ENCODE data around the gene SH3PXD2B.
A peak's percentile ranks its signal among the peaks of the same experiment; 100 is the strongest.

The SH3PXD2B gene

GRCh38 chr5:172420235-172420939 is 33.9 kb downstream of the SH3PXD2B start:
- no peaks in the 10 kb centered on the region for H3K4me1 Mint-ChIP-seq (ENCODE audit: low read depth in 2 of 2)
- DNase-seq = no peak
- peak overlapping the region in 1 of 2 donors; percentile 5 for H3K27ac Mint-ChIP-seq
- no peak for ATAC-seq (replicated peaks)
- H3K27me3 Mint-ChIP-seq = peaks cover 13 to 59% of the 10 kb centered on the region in 2 donors
- no peaks in the 10 kb centered on the region for H3K36me3 Mint-ChIP-seq (ENCODE audit: insufficient read depth)
- no peak overlapping the region for H3K4me3 Mint-ChIP-seq
- H3K9me3 Mint-ChIP-seq = no peaks in the 10 kb centered on the region

- no peak for ATAC-seq (replicated peaks)
Observed at GRCh38 chr5:172418862-172419814, 35.2 kb downstream of the SH3PXD2B start.

GRCh38 chr5:172417983-172418630 is 36.2 kb downstream of the SH3PXD2B start:
- Mint-ChIP-seq H3K4me3 (no peak overlapping the region), H3K9me3 (no peaks in the 10 kb centered on the region), H3K27ac (no peak overlapping the region), H3K36me3 (ENCODE audit: insufficient read depth) (no peaks in the 10 kb centered on the region), H3K27me3 (peaks cover 14 to 47% of the 10 kb centered on the region in 2 donors), H3K4me1 (ENCODE audit: low read depth in 2 of 2) (no peaks in the 10 kb centered on the region)
- ATAC-seq (replicated peaks) = no peak
- no peak for DNase-seq

More at GRCh38 chr5:172418862-172419814, 35.2 kb downstream of the SH3PXD2B start:
- DNase-seq = no peak
- Mint-ChIP-seq H3K27ac (no peak overlapping the region), H3K27me3 (peaks cover 7 to 46% of the 10 kb centered on the region in 2 donors), H3K9me3 (no peaks in the 10 kb centered on the region), H3K4me1 (ENCODE audit: low read depth in 2 of 2) (no peaks in the 10 kb centered on the region), H3K36me3 (ENCODE audit: insufficient read depth) (no peaks in the 10 kb centered on the region), H3K4me3 (no peak overlapping the region)

GRCh38 chr5:172417130-172417841 is 37.0 kb downstream of the SH3PXD2B start:
- H3K27ac Mint-ChIP-seq = no peak overlapping the region
- peaks cover 22 to 50% of the 10 kb centered on the region in 2 donors for H3K27me3 Mint-ChIP-seq
- no peaks in the 10 kb centered on the region for H3K4me1 Mint-ChIP-seq (ENCODE audit: low read depth in 2 of 2)
- no peaks in the 10 kb centered on the region for H3K36me3 Mint-ChIP-seq (ENCODE audit: insufficient read depth)
- H3K4me3 Mint-ChIP-seq = no peak overlapping the region
- H3K9me3 Mint-ChIP-seq = no peaks in the 10 kb centered on the region
- no peak for DNase-seq
- ATAC-seq (replicated peaks) = no peak

GRCh38 chr5:172415362-172416275 is 38.7 kb downstream of the SH3PXD2B start:
- ATAC-seq (replicated peaks) = no peak
- no peaks in the 10 kb centered on the region for H3K36me3 Mint-ChIP-seq (ENCODE audit: insufficient read depth)
- no peaks in the 10 kb centered on the region for H3K9me3 Mint-ChIP-seq

GRCh38 chr5:172414531-172415361 is 39.6 kb downstream of the SH3PXD2B start:
- Mint-ChIP-seq H3K4me3 (no peak overlapping the region), H3K27me3 (peaks cover 27 to 46% of the 10 kb centered on the region in 2 donors), H3K9me3 (no peaks in the 10 kb centered on the region), H3K36me3 (ENCODE audit: insufficient read depth) (no peaks in the 10 kb centered on the region), H3K27ac (no peak overlapping the region), H3K4me1 (ENCODE audit: low read depth in 2 of 2) (no peaks in the 10 kb centered on the region)
- no peak for ATAC-seq (replicated peaks)
- DNase-seq = no peak

More at GRCh38 chr5:172415362-172416275, 38.7 kb downstream of the SH3PXD2B start:
- DNase-seq = no peak
- H3K27ac Mint-ChIP-seq = no peak overlapping the region
- H3K27me3 Mint-ChIP-seq = peaks cover 22 to 42% of the 10 kb centered on the region in 2 donors
- no peak overlapping the region for H3K4me3 Mint-ChIP-seq
- H3K4me1 Mint-ChIP-seq (ENCODE audit: low read depth in 2 of 2) = no peaks in the 10 kb centered on the region

GRCh38 chr5:172413601-172414171 is 40.6 kb downstream of the SH3PXD2B start:
- Mint-ChIP-seq H3K9me3 (no peaks in the 10 kb centered on the region), H3K36me3 (ENCODE audit: insufficient read depth) (no peaks in the 10 kb centered on the region), H3K27ac (no peak overlapping the region), H3K27me3 (peaks cover 34 to 41% of the 10 kb centered on the region in 2 donors), H3K4me3 (no peak overlapping the region), H3K4me1 (ENCODE audit: low read depth in 2 of 2) (no peaks in the 10 kb centered on the region)
- no peak for ATAC-seq (replicated peaks)
- DNase-seq = no peak

GRCh38 chr5:172412724-172413286 is 41.5 kb downstream of the SH3PXD2B start:
- Mint-ChIP-seq H3K27me3 (peaks cover 39% of the 10 kb centered on the region in 2 donors), H3K36me3 (ENCODE audit: insufficient read depth) (no peaks in the 10 kb centered on the region), H3K4me3 (no peak overlapping the region), H3K27ac (no peak overlapping the region), H3K9me3 (no peaks in the 10 kb centered on the region), H3K4me1 (ENCODE audit: low read depth in 2 of 2) (no peaks in the 10 kb centered on the region)
- ATAC-seq (replicated peaks) (no peak), DNase-seq (no peak)

GRCh38 chr5:172411484-172412072 is 42.7 kb downstream of the SH3PXD2B start:
- no peaks in the 10 kb centered on the region for H3K4me1 Mint-ChIP-seq (ENCODE audit: low read depth in 2 of 2)
- H3K27me3 Mint-ChIP-seq = peaks cover 34 to 37% of the 10 kb centered on the region in 2 donors
- ATAC-seq (replicated peaks) (no peak), DNase-seq (no peak)
- no peak overlapping the region for H3K27ac Mint-ChIP-seq
- no peak overlapping the region for H3K4me3 Mint-ChIP-seq
- H3K36me3 Mint-ChIP-seq (ENCODE audit: insufficient read depth) = no peaks in the 10 kb centered on the region
- no peaks in the 10 kb centered on the region for H3K9me3 Mint-ChIP-seq

GRCh38 chr5:172410662-172411483 is 43.5 kb downstream of the SH3PXD2B start:
- DNase-seq (no peak), ATAC-seq (replicated peaks) (no peak)
- Mint-ChIP-seq H3K36me3 (ENCODE audit: insufficient read depth) (no peaks in the 10 kb centered on the region), H3K27ac (no peak overlapping the region), H3K27me3 (peaks cover 37% of the 10 kb centered on the region in 2 donors), H3K4me1 (ENCODE audit: low read depth in 2 of 2) (no peaks in the 10 kb centered on the region), H3K9me3 (no peaks in the 10 kb centered on the region), H3K4me3 (no peak overlapping the region)
